T-helper 2 cell treated with Interferon-gamma antibody and Interleukin-4, amounts not matched to agents 100 ng/mL and 5 ng/mL, for 36 hours (primary cell): ENCODE measurements around the gene LYST. TPM values are rescaled to one million over a fixed set of nuclear protein-coding genes. Genes with fewer than 3 reads are reported as not detected.

Experiments
- intact Hi-C: fragments of 100-400 bp; cut with micrococcal nuclease; formaldehyde crosslinking; loops from one replicate; pipeline ENCODE4 v1.15.1; 2023
- total RNA-seq: library from RNA; stranded (reverse); gene quantifications from 2 replicates; pipeline ENCODE4 v1.2.3, GENCODE V29; 2022

The LYST gene
- total RNA-seq, 1 donor from 2014 or later = 17.3 TPM

GRCh38 chr1:235888119-235888643, 21.5 kb upstream of the LYST start:
- intact Hi-C loops = no loop called here

DNA sequence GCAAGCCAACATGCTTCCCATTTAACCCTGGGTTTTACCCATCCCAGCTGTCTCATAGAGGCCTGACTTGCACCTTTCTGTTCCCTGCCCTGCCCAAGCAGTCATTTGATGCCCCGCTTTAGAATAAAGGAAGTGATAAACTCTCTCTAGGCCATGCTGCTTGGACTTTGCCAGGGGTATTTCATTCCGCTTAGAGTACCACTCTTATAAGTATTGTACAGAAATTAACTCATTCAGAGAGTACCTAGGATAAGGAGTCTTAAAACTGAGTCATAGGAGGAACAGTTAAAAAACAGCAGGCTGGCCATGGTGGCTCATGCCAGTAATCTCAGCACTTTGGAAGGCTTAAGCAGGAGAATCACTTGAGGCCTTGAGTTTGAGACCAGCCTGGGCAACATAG, 21.0 kb upstream of the LYST start:
- intact Hi-C loops = loop anchor here (2.0 kb wide), 1 partner anchor 21 kb away; the partner anchor contains the start of gene LYST

DNA sequence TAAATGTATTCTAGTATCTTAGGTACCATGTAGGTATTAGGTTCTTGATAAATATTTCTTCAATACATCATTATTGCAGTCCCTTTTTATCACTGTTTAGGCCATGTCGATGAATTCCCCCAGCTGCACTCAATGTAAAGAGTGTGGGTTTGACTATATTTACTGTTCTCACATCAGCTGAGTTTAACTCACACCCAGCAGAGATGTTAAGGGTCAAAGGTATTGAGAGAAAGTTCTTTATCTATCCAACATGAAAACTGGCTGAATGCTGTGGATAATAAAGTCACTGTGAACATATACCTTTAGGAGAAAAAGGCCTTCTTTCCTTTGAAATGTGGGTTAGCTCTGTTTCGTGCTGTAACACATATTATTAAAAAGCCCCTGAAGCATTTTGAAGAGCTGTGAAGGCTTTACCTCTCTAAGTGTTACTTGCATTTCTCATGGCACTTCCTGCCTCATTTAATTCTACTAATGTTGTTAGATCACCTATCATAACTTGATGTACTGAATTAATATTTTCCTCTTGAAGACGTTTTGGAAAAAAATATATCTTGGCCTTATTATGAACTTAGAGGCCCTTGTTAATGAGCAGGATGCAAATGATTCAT, 19.1 kb upstream of the LYST start:
- intact Hi-C loops = loop anchor here (2.0 kb wide), 1 partner anchor 19 kb away; the partner anchor contains the start of gene LYST

DNA sequence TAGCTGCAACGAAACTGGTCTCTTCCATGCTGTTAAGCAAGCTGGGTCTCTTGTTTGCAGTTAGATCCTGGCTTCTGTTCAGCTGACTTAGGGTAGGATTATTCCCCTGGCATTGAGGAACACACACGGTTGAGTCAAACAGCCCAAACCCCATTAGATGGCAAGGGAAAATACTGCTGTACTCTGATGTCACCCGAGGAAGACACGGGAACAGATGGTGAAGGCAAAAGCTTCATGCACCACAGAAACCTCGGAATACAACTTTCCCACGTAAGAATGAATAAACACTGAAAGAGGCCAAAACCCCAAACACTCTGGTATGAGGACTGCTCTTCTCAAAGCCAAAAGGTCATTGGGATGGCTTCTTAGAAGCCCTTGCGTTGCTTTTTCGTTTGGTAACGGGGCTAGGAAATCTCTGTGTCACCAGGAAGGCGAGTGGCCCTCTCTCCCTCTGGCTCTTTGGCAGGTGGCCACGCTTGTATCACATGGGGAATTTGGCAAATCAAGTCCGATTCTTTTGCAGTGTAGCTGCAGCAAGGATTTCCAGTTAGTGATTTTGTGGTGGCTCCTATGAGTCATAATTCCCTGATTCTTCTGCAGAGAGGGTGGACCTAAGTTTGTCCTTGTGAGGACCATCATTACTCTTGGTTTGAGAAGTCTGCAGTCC, 16.7 kb upstream of the LYST start:
- intact Hi-C loops = no loop called here

- intact Hi-C loops = no loop called here
Measured at GRCh38 chr1:235882816-235883215, 16.1 kb upstream of the LYST start.

- intact Hi-C loops = no loop called here
Measured at GRCh38 chr1:235881930-235882700, 15.4 kb upstream of the LYST start.

DNA sequence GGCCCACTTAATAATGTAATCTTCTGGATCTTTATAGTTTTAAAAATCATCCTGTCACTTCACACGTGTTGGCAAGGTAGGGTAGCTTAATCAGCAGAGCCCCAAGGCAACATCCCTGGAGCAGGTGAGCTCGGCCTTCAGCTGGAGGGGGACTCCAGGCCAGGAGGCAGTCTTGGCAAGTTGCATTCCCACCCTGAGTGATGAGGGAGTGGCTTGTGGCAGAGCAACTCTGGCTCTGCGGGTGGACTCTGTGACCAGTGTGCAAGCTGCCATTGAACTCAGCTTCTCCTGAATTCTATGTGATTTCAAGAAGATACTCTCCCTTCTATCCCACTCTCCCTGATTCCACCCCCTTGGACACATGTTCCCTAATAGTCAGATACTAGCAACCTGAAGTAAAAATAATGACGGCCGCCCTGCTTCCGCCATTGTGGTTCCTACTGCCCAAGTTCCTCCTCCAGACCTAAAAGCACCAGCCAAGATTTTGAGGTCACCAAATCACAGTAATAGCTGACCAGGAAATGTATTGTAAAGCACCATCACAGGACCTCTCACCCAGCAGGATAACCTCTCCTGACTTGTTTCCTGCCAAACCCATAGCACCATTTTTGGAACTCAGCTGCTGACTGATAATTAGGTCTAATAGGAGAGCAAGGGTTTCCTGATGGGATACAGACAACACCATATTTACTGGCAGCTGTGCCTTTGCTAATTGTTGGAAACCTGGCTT, 11.5 kb upstream of the LYST start:
- intact Hi-C loops = no loop called here

- intact Hi-C loops = loop anchor here (1.0 kb wide), 1 partner anchor 9 kb away; no protein-coding TSS in a partner anchor
Measured at GRCh38 chr1:235876402-235876841, 9.7 kb upstream of the LYST start.

- intact Hi-C loops = no loop called here
Measured at GRCh38 chr1:235875036-235875597, 8.4 kb upstream of the LYST start.

- intact Hi-C loops = no loop called here
Measured at GRCh38 chr1:235874261-235874660, 7.6 kb upstream of the LYST start.

DNA sequence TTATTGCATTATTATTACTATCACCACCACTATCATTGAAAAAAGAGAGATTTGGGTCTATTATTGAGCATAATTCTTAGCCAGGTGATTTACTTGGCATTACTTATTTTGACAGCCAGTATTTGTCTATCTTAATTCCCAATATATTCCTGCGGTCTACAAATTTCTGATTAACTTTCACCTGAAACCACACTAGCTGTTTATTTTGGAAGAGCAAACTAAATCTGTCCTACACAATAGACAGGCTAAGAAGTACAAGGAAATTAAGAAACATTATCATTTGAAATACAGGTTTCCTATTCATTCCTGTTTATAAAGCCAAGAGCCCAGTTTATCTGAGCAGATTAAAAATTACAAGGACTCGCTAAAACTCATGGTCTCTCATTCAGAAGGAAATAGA, 6.9 kb upstream of the LYST start:
- intact Hi-C loops = no loop called here

GRCh38 chr1:235873045-235873444, 6.3 kb upstream of the LYST start:
- intact Hi-C loops = no loop called here

- intact Hi-C loops = no loop called here
Measured at GRCh38 chr1:235872270-235872669, 5.6 kb upstream of the LYST start.

- intact Hi-C loops = loop anchor here (1.0 to 10.0 kb wide), 15 partner anchors 8 to 1493 kb away; partner anchors contain the start of genes ARID4B, B3GALNT2, COA6 and EDARADD
Measured at GRCh38 chr1:235867903-235868469, 1.3 kb upstream of the LYST start.

DNA sequence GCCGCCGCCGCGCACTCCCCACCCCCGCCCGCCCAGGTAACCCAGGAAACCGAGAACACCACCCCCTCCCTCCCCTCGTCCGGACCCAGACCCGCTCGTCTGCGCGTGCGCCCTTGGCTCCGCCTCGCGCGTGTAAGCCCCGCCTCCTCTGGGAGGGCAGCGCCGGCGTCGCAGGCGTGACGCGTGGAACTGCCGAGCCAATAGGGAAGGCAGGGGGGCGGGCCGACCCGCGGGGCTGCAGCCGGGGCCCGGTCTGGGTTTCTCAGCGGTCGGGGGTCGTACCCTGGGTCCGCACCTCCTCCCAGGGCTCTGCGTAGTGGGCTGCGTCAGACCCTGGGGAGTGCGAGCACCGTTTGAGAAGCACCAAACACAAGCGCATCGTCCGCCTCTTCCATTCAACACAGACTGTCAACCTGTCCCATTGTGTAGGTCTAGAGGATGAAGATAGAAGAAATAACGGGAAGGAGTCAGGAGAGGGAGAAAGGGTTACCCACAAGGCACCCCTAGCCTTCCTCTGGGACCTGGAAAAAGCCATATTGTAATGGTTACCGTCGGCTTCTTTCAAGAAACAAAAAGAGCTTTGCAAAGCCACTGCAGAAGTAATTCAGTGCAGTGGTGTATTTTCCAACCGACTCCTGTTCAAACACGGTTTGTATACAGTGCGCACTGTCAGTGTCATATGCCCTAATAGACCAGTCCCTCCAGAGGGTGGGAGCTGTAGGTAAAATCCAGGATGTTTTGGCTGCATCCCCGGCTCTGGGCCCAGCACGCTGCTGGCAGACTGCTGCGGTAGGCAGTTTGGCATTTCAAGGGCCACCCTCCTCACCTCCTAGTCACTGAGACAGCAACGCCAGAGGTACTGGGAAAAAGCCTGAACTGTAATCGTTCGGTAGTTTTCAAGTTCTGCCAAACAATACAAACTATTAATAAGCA, 473 bp upstream of the LYST start:
- intact Hi-C loops = loop anchor here (1.0 to 10.0 kb wide), 16 partner anchors 9 to 1492 kb away; partner anchors contain the start of genes ARID4B, B3GALNT2, COA6 and EDARADD

DNA sequence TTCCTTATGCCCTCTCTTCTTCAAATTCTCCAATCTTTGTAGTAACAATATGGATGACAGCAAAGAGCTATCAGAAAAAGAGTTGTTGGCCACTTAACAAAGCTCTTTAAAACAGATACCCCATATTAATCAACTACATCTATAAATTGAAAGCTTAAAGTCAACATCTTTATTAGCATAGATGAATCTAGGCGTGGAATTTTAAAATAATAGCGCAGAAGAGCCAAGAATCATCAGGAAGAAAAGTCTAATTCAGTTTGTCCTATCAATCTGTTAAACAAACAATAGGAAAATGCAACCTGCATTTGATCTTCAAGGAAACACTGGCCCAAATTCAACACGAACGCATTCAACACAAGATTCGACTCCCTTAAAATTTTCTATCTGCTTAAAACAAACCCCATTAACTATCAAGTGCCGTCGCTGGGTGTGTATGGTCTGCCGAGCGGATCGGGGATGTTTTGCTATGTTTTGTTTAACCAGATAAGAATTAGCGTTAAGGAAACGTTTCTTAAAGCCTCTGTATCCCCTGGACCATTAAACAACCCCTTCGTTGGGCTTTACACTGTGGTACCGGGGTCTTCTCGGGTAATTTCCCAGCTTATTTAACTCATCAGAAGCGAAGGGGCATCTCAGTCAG, 1.0 kb downstream of the LYST start:
- intact Hi-C loops = loop anchor here (1.0 to 10.0 kb wide), 13 partner anchors 21 to 1491 kb away; partner anchors contain the start of genes COA6, EDARADD, ERO1B and IRF2BP2

DNA sequence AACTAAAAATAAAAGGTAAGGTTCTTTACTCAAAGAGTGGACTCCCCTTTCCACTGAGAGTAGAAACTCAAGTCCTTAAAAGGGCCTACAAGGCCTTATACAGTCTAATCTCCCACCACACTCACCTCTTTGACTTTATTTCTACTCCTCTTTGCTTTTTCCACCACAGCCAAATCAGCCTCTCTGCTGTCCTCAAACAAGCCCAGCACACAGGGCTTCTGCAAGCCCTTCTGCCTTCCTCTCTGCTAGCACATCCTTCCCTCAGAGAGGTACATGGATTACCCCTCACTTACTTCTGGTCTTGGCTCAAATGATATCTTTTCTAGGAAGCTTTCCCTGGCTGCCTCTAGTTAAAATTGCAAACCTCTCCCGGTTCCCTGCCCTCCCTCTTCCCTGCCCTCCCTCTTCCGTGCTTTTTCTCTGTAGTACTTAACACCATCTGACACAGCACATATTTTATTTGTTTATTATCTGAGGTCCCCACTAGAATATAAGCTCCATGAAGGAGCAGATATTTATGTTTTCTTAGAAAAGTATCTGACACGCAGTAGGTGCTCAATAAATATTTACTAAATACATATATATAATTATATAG, 1.7 kb downstream of the LYST start:
- intact Hi-C loops = loop anchor here (5.0 to 10.0 kb wide), 8 partner anchors 57 to 1490 kb away; partner anchors contain the start of genes COA6, EDARADD, ERO1B and IRF2BP2

DNA sequence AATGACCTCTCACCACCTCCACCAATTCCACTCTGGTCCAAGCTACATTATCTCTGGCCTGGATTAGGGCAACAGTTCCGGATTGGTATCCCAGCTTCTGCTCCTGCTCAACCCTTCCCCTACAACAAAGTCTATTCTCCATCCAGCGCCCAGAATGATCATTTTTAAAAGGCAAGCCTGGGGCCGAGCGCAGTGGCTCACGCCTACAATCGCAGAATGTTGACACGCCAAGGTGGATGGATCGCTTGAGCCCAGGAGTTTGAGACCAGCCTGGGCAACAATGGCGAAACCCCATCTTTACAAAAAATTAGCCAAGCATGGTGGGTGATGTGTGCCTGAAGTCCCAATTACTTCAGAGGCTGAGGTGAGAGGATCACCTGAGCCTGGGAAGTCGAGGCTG, 2.2 kb downstream of the LYST start:
- intact Hi-C loops = loop anchor here (10.0 kb wide), 3 partner anchors 420 to 1490 kb away; partner anchors contain the start of genes COA6, EDARADD and ERO1B
